CD4-positive, CD25-positive, alpha-beta regulatory T cell (primary cell): Measurements from ENCODE around the gene NKIRAS1. TPM values are rescaled to one million over a fixed set of nuclear protein-coding genes. Genes with fewer than 3 reads are reported as not detected.
A peak's percentile ranks its signal among the peaks of the same experiment; 100 is the strongest.

Experiments
- ATAC-seq, 2 donors: fragments of 150-1000 bp; cut with Tn5 transposase; one replicate each; pipeline ENCODE4 v1.10.0; 2021; ENCODE audit warnings: low read depth in 2 of 2, moderate number of reproducible peaks in 2 of 2, moderate library complexity in 1 of 2
- DNase-seq, 3 donors: peaks; one replicate each; pipeline versions ENCODE4 v3.0.0 to v3.0.0-alpha.2; 2012 to 2022; ENCODE audit warnings: mixed read lengths in 1 of 3
- H3K27ac ChIP-seq: one replicate; pipeline ENCODE4 v1.7.0; 2013; ENCODE audit warnings: mild to moderate bottlenecking, low read length; ENCODE audit not compliant: insufficient read depth, poor library complexity, severe bottlenecking
- H3K27me3 ChIP-seq: one replicate; pipeline ENCODE4 v1.7.0; 2013; ENCODE audit warnings: low read length; ENCODE audit not compliant: control insufficient read depth, insufficient read depth
- H3K36me3 ChIP-seq: one replicate; pipeline ENCODE4 v1.7.0; 2013; ENCODE audit warnings: mild to moderate bottlenecking, low read length, moderate library complexity; ENCODE audit not compliant: control insufficient read depth, insufficient read depth
- H3K4me1 ChIP-seq: 2 replicates; pipeline ENCODE4 v1.7.0; 2013; ENCODE audit warnings: mild to moderate bottlenecking, low read length; ENCODE audit not compliant: insufficient read depth, control insufficient read depth, poor library complexity, severe bottlenecking
- H3K4me3 ChIP-seq: one replicate; pipeline ENCODE4 v1.7.0; 2013; ENCODE audit warnings: low read depth, mild to moderate bottlenecking, low read length, moderate library complexity
- H3K9me3 ChIP-seq, 2 experiments: 1 replicate in 1 of 2; 2 replicates in 1 of 2; pipeline ENCODE4 v1.7.0; 2013; ENCODE audit warnings: low read length in 2 of 2, mild to moderate bottlenecking in 1 of 2, moderate library complexity in 1 of 2; ENCODE audit not compliant: control insufficient read depth in 2 of 2
- H3K27ac Mint-ChIP-seq, 3 donors: one replicate each; pipeline ENCODE4 v1.8.0; 2020 to 2022; ENCODE audit warnings: mild to moderate bottlenecking in 3 of 3, mixed read lengths in 3 of 3, moderate library complexity in 2 of 3
- H3K27me3 Mint-ChIP-seq: one replicate; pipeline ENCODE4 v1.8.0; 2022; ENCODE audit warnings: mild to moderate bottlenecking, mixed read lengths
- H3K36me3 Mint-ChIP-seq: one replicate; pipeline ENCODE4 v1.8.0; 2020; ENCODE audit warnings: mixed read lengths
- H3K4me1 Mint-ChIP-seq, 4 donors: one replicate each; pipeline ENCODE4 v1.8.0; 2020 to 2022; ENCODE audit warnings: mixed read lengths in 4 of 4, mild to moderate bottlenecking in 1 of 4
- H3K4me3 Mint-ChIP-seq, 4 donors: one replicate each; pipeline ENCODE4 v1.8.0; 2020 to 2022; ENCODE audit warnings: mild to moderate bottlenecking in 4 of 4, mixed read lengths in 4 of 4, moderate library complexity in 3 of 4
- H3K9me3 Mint-ChIP-seq, 7 donors: one replicate each; pipeline ENCODE4 v1.8.0; 2020 to 2022; ENCODE audit warnings: mixed read lengths in 7 of 7, mild to moderate bottlenecking in 3 of 7, moderate library complexity in 2 of 7
- polyA plus RNA-seq, 4 donors: library from polyadenylated mRNA; unstranded; fragments of 300-500 nt; fragmentation: Illumina TruSeq; gene quantifications; one replicate each; pipeline ENCODE4 v1.2.3, GENCODE V29; 2021
- total RNA-seq: library from RNA; stranded (reverse); gene quantifications from one replicate; pipeline ENCODE4 v1.2.3, GENCODE V29; 2022

Gene NKIRAS1
- 2.1 TPM for total RNA-seq
- polyA plus RNA-seq = 1 to 10 TPM; 3.6 to 5.8 (median 4.1) TPM

GRCh38 chr3:23916886-23917678 is at the start of gene NKIRAS1, which contains the start of gene RPL15:
NKIRAS1 (minus strand) TSS chr3:23916990; CDS start chr3:23910904, 6,086 bp downstream.
RPL15 (plus strand) TSS chr3:23917132; CDS start chr3:23917860, 728 bp downstream.
- Mint-ChIP-seq H3K27ac (peak within 1 kb of the TSS; percentile 98), H3K9me3 (no peaks in the 10 kb centered on the region), H3K27me3 (peaks cover 10% of the 10 kb centered on the region), H3K4me3 (peak within 1 kb of the TSS; percentile 99), H3K36me3 (peaks cover 43% of the 10 kb centered on the region), H3K4me1 (peaks cover 35 to 70% (median 51%) of the 10 kb centered on the region in 4 donors)
- H3K4me1 ChIP-seq = peaks cover 26% of the 10 kb centered on the region
- H3K27ac ChIP-seq = peak within 1 kb of the TSS; percentile 92
- peak; percentile 97 to 98 (median 97) for DNase-seq
- H3K36me3 ChIP-seq = peaks cover 30% of the 10 kb centered on the region
- H3K27me3 ChIP-seq = no peaks in the 10 kb centered on the region
- no peaks in the 10 kb centered on the region for H3K9me3 ChIP-seq
- H3K4me3 ChIP-seq = peak within 1 kb of the TSS; percentile 93
- peak; percentile 96 for ATAC-seq

- no peak overlapping the region for H3K27ac Mint-ChIP-seq
- DNase-seq (no peak), ATAC-seq (no peak)
- Histone ChIP-seq H3K9me3 (no peaks in the 10 kb centered on the region), H3K36me3 (peaks cover 72% of the 10 kb centered on the region), H3K27ac (no peak overlapping the region), H3K4me3 (no peak overlapping the region), H3K4me1 (no peaks in the 10 kb centered on the region), H3K27me3 (no peaks in the 10 kb centered on the region)
- no peak overlapping the region for H3K4me3 Mint-ChIP-seq
- peaks cover 0 to 1% (median 0%) of the 10 kb centered on the region in 7 donors for H3K9me3 Mint-ChIP-seq
- H3K27me3 Mint-ChIP-seq = peaks cover 5% of the 10 kb centered on the region
- H3K4me1 Mint-ChIP-seq = peaks cover 4 to 47% (median 32%) of the 10 kb centered on the region in 4 donors
- peaks cover 54% of the 10 kb centered on the region for H3K36me3 Mint-ChIP-seq
Observed at GRCh38 chr3:23966328-23966727, 49.5 kb upstream of the NKIRAS1 start.

- peaks cover 80% of the 10 kb centered on the region for H3K36me3 ChIP-seq
- no peaks in the 10 kb centered on the region for H3K4me1 ChIP-seq
- Mint-ChIP-seq H3K27me3 (peaks cover 3% of the 10 kb centered on the region), H3K4me1 (peaks cover 9 to 42% (median 30%) of the 10 kb centered on the region in 4 donors), H3K4me3 (no peak overlapping the region), H3K9me3 (peaks cover 0 to 1% (median 0%) of the 10 kb centered on the region in 7 donors), H3K36me3 (peaks cover 58% of the 10 kb centered on the region), H3K27ac (no peak overlapping the region)
- no peak for ATAC-seq
- no peaks in the 10 kb centered on the region for H3K9me3 ChIP-seq
- DNase-seq = no peak
- H3K27me3 ChIP-seq = no peaks in the 10 kb centered on the region
- no peak overlapping the region for H3K27ac ChIP-seq
- no peak overlapping the region for H3K4me3 ChIP-seq
Observed at GRCh38 chr3:23964537-23965235, 47.9 kb upstream of the NKIRAS1 start.

- Mint-ChIP-seq H3K27ac (no peak overlapping the region), H3K36me3 (peaks cover 52% of the 10 kb centered on the region), H3K27me3 (no peaks in the 10 kb centered on the region), H3K4me3 (no peak overlapping the region), H3K9me3 (no peaks in the 10 kb centered on the region), H3K4me1 (peaks cover 5 to 42% (median 30%) of the 10 kb centered on the region in 4 donors)
- H3K4me1 ChIP-seq = no peaks in the 10 kb centered on the region
- H3K4me3 ChIP-seq = no peak overlapping the region
- H3K27ac ChIP-seq = no peak overlapping the region
- H3K27me3 ChIP-seq = no peaks in the 10 kb centered on the region
- H3K9me3 ChIP-seq = no peaks in the 10 kb centered on the region
- H3K36me3 ChIP-seq = peaks cover 78% of the 10 kb centered on the region
- no peak for ATAC-seq
- no peak for DNase-seq
Observed at GRCh38 chr3:23961913-23962312, 45.1 kb upstream of the NKIRAS1 start.

- ATAC-seq = no peak
- Mint-ChIP-seq H3K27me3 (no peaks in the 10 kb centered on the region), H3K4me1 (peaks cover 13 to 49% (median 33%) of the 10 kb centered on the region in 4 donors), H3K9me3 (no peaks in the 10 kb centered on the region), H3K4me3 (no peak overlapping the region), H3K27ac (no peak overlapping the region), H3K36me3 (peaks cover 54% of the 10 kb centered on the region)
- no peak overlapping the region for H3K4me3 ChIP-seq
- no peaks in the 10 kb centered on the region for H3K4me1 ChIP-seq
- peaks cover 78% of the 10 kb centered on the region for H3K36me3 ChIP-seq
- H3K27ac ChIP-seq = no peak overlapping the region
- no peak for DNase-seq
- H3K27me3 ChIP-seq = no peaks in the 10 kb centered on the region
- H3K9me3 ChIP-seq = no peaks in the 10 kb centered on the region
Observed at GRCh38 chr3:23961066-23961465, 44.3 kb upstream of the NKIRAS1 start.

- Histone ChIP-seq H3K9me3 (no peaks in the 10 kb centered on the region), H3K27ac (no peak overlapping the region), H3K36me3 (peaks cover 78% of the 10 kb centered on the region), H3K27me3 (no peaks in the 10 kb centered on the region), H3K4me1 (no peaks in the 10 kb centered on the region), H3K4me3 (no peak overlapping the region)
- H3K27me3 Mint-ChIP-seq = no peaks in the 10 kb centered on the region
- H3K9me3 Mint-ChIP-seq = no peaks in the 10 kb centered on the region
- ATAC-seq (no peak), DNase-seq (no peak)
- no peak overlapping the region for H3K4me3 Mint-ChIP-seq
- H3K4me1 Mint-ChIP-seq = peaks cover 16 to 49% (median 33%) of the 10 kb centered on the region in 4 donors
- H3K36me3 Mint-ChIP-seq = peaks cover 54% of the 10 kb centered on the region
- no peak overlapping the region for H3K27ac Mint-ChIP-seq
Observed at GRCh38 chr3:23960649-23961048, 43.9 kb upstream of the NKIRAS1 start.

- no peak overlapping the region for H3K27ac ChIP-seq
- no peak for DNase-seq
- Mint-ChIP-seq H3K9me3 (no peaks in the 10 kb centered on the region), H3K36me3 (peaks cover 54% of the 10 kb centered on the region), H3K4me1 (peaks cover 16 to 51% (median 37%) of the 10 kb centered on the region in 4 donors), H3K27me3 (no peaks in the 10 kb centered on the region), H3K27ac (no peak overlapping the region), H3K4me3 (peak overlapping the region in 1 of 4 donors; percentile 8)
- H3K4me1 ChIP-seq = peaks cover 5% of the 10 kb centered on the region
- no peak for ATAC-seq
- peaks cover 81% of the 10 kb centered on the region for H3K36me3 ChIP-seq
- H3K9me3 ChIP-seq = no peaks in the 10 kb centered on the region
- H3K27me3 ChIP-seq = no peaks in the 10 kb centered on the region
- H3K4me3 ChIP-seq = no peak overlapping the region
Observed at GRCh38 chr3:23959135-23959900, 42.5 kb upstream of the NKIRAS1 start.
